ENCODE data around the gene FAM170B.

GRCh38 chr10:49180444-49180860 is 46.6 kb upstream of the FAM170B start:
- TF ChIP-seq CTCF (IDR thresholded peaks at IDR 0.05) = no peak
- TF ChIP-seq POLR2A (IDR thresholded peaks at IDR 0.05) = no peak
- no peak for TF ChIP-seq EP300 (IDR thresholded peaks at IDR 0.05)
- no peak for TF ChIP-seq POLR2AphosphoS5 (IDR thresholded peaks at IDR 0.05)
